Measurements from ENCODE around the gene CEMP1. TPM values are rescaled to one million over a fixed set of nuclear protein-coding genes. Genes with fewer than 3 reads are reported as not detected.
"Not testable (repeated sequence)": the region's sequence is repeated elsewhere in the genome, so short reads cannot be mapped to it uniquely, and the experiment has no call there.

The CEMP1 gene
- total RNA-seq, 3 donors from 2014 or later: 2.3 to 2.6 TPM; not detected in 1

DNA sequence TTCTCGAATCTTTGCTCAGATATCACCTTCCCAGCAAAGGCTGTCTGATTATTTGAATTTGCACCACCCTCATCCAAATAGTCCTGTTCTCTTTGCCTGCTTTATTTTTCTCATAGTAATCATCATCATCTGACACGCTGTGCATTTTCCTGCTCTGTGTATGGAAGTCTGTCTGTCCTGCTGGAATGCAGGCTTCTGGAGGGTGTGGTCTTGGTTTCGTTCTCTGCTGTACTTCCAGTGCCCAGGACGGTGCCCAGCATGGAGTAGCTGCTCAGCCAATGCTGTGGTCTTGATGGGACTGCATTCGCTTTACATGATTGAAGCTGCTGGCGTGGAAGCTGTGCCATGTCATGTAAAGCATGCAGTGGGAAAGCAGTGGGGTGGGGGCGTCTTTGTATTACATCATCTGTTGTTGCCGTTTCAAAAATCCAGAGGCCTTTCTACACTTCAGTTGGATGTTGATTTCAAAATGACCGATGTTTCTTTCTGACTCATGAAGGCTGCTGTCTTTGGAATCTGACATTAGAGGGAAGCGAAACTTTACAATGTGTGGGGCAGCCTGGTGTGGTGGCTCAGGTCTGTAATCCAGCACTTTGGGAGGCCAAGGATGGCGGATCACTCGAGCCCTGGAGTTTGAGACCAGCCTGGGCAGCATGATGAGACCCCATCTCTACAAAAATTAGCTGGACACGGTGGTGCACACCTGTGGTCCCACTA lies 23.7 kb upstream of the CEMP1 start:
- H3K4me1 ChIP-seq; DNase-seq (ENCODE audit: low spot score in 2 of 2); H3K36me3 ChIP-seq; H3K9me3 ChIP-seq; intact Hi-C loops (cut with DNase I; ENCODE audit: low total_unique reads); H3K27ac ChIP-seq; H3K27me3 ChIP-seq; H3K4me3 ChIP-seq: not testable (repeated sequence)

DNA sequence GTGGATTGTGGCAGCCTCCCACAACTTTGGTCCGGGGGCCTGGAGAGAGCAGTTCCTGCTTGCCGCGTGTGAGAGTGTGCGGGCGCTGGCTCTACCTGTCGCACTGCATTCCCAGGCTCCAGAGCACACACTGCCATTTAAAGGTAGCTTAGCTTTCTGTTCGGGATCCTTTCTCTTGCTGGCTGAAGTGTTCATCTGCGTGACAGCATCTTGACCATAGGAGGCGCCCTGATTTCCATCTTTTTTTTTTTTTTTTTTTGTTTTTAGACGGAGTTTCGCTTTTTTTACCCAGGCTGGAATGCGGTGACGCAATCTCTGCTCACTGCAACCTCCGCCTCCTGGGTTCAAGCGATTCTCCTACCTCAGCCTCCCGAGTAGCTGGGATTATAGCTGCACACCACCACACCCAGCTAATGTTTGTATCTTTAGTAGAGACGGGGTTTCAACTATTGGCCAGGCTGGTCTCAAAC lies 20.2 kb upstream of the CEMP1 start:
- peak overlapping the region; percentile 72 to 74 for H3K27ac ChIP-seq
- H3K4me3 ChIP-seq; H3K4me1 ChIP-seq; DNase-seq (ENCODE audit: low spot score in 2 of 2); H3K36me3 ChIP-seq; intact Hi-C loops (cut with DNase I; ENCODE audit: low total_unique reads); H3K27me3 ChIP-seq; H3K9me3 ChIP-seq: not testable (repeated sequence)
- TF ChIP-seq, protein P1, sequence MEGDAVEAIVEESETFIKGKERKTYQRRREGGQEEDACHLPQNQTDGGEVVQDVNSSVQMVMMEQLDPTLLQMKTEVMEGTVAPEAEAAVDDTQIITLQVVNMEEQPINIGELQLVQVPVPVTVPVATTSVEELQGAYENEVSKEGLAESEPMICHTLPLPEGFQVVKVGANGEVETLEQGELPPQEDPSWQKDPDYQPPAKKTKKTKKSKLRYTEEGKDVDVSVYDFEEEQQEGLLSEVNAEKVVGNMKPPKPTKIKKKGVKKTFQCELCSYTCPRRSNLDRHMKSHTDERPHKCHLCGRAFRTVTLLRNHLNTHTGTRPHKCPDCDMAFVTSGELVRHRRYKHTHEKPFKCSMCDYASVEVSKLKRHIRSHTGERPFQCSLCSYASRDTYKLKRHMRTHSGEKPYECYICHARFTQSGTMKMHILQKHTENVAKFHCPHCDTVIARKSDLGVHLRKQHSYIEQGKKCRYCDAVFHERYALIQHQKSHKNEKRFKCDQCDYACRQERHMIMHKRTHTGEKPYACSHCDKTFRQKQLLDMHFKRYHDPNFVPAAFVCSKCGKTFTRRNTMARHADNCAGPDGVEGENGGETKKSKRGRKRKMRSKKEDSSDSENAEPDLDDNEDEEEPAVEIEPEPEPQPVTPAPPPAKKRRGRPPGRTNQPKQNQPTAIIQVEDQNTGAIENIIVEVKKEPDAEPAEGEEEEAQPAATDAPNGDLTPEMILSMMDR (IDR thresholded peaks at IDR 0.05): peak in 2 of 3 donors; percentile 25 to 56

DNA sequence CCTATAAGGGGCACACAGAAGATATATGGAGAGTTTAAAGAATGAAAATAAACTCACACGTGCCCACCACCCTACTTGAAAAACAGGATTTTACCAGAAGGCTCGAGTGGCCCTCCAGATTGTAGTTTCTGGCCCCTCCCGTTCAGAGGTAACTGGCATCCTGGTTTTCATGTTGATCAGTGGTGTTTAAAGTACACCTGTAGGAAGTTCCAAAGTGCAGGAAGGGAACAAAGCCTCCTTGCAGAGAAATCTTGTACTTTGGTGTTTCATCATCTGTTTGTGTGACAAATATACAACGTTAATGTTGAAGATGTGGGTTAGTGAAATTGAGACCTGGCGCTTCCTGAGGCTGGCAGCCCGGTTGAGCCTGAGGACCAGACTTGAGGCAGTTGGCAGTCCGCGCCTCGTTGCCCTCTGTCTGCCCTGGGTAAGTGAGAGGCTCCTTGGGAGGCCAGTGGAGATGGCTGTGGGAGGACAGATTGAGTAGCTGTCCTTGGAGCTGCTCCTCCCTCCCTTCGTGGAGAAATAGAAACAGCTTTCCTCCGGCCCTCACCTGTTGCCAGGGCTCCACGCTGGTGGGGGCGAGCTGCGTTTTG lies 19.2 kb upstream of the CEMP1 start:
- H3K4me1 ChIP-seq; H3K36me3 ChIP-seq; intact Hi-C loops (cut with DNase I; ENCODE audit: low total_unique reads); H3K27me3 ChIP-seq; H3K4me3 ChIP-seq; H3K27ac ChIP-seq; H3K9me3 ChIP-seq; DNase-seq (ENCODE audit: low spot score in 2 of 2): not testable (repeated sequence)

DNA sequence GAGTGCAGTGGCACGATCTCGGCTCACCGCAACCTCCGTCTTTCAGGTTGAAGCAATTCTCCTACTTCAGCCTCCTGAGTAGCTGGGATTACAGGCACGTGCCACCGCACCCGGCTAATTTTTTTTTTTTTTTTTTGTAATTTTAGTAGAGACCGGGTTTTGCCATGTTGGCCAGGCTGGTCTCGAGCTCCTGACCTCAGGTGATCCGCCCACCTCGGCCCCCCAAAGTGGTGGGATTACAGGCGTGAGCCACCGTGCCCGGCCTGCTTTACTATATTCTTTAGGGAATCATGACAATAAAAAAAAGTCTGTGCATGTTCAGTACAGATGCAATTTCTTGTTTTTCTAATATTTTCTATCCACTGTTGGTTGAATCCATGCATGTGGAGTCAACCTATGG lies 12.6 kb upstream of the CEMP1 start:
- intact Hi-C loops (cut with DNase I; ENCODE audit: low total_unique reads); H3K4me3 ChIP-seq; H3K4me1 ChIP-seq; H3K27ac ChIP-seq; H3K9me3 ChIP-seq; H3K27me3 ChIP-seq; DNase-seq (ENCODE audit: low spot score in 2 of 2); H3K36me3 ChIP-seq: not testable (repeated sequence)

DNA sequence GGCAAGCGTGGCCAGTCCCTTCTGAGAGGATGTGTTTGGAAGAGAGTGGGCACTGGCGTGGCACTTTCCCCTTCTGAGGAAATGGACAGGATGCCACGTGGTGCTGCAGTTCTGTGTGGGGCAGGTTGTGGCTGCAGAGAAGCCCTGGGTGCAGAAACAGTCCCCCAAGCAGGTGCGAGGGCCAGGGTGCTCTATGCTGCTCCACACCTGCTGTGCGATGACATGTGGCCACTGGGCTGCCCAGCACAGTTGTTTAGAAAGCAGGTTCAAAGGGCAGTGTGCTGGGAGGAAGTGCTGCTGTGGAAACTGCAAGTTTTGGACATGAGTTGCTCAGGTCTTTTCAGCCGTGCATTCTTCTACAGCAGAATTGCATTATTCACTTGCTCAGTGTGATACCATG lies 10.2 kb upstream of the CEMP1 start:
- H3K4me3 ChIP-seq; H3K36me3 ChIP-seq; H3K4me1 ChIP-seq; intact Hi-C loops (cut with DNase I; ENCODE audit: low total_unique reads); H3K9me3 ChIP-seq; H3K27ac ChIP-seq; H3K27me3 ChIP-seq; DNase-seq (ENCODE audit: low spot score in 2 of 2): not testable (repeated sequence)

DNA sequence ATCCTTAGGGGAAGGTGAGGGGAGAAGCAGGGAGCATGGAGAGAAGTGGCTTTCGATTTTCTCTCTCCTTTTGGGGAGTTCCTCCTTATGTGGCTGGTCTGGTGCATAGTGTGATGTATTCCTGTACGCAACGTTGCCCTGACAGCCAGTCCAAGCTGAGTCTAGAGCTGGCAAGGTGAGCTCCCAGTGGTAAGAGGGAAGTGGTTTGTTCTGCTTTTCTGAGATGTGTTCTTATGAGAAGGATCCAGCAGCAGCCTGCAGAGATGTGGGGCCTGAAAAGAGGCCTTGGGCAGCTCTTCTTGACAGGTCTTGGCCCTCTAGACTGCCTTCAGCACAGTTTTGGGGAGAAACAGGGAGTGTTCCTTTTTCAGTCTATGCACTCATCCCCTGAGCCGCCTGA lies 9.7 kb upstream of the CEMP1 start:
- H3K27me3 ChIP-seq; intact Hi-C loops (cut with DNase I; ENCODE audit: low total_unique reads); H3K4me1 ChIP-seq; H3K27ac ChIP-seq; H3K4me3 ChIP-seq; H3K9me3 ChIP-seq; DNase-seq (ENCODE audit: low spot score in 2 of 2); H3K36me3 ChIP-seq: not testable (repeated sequence)

DNA sequence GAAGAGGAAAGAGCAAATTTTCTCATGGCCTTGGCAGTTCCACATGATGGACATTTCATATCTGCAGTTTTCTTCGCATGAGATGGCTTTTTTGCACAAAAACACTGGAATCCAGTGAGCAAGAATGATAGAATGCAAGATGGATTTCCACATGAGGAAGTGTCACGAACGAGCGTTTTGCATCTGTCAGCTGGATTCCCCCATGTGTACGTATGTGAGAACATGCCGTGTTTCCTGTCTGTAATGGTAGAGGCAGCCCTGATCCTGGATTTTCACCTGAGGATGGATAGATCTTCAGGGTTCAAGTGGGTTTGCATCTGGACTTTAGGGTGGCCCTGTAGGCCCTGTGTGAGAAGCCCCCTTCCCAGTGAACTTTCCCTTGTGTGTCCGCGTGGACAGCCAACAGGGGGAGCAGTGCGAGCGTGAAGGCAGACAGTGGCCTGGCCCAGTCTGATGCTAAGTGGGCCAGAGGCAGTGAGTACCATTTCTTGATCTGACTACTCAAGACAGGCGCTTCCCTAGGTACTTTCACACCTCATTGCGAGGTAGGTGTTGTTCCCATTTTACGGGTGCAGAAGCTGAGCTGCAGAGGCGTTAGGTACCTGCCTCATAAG lies 8.7 kb upstream of the CEMP1 start:
- DNase-seq (ENCODE audit: low spot score in 2 of 2); H3K27ac ChIP-seq; H3K4me1 ChIP-seq; H3K9me3 ChIP-seq; H3K27me3 ChIP-seq; H3K36me3 ChIP-seq; intact Hi-C loops (cut with DNase I; ENCODE audit: low total_unique reads): not testable (repeated sequence)
- H3K4me3 ChIP-seq: peak overlapping the region in 1 of 3 donors; percentile 23

DNA sequence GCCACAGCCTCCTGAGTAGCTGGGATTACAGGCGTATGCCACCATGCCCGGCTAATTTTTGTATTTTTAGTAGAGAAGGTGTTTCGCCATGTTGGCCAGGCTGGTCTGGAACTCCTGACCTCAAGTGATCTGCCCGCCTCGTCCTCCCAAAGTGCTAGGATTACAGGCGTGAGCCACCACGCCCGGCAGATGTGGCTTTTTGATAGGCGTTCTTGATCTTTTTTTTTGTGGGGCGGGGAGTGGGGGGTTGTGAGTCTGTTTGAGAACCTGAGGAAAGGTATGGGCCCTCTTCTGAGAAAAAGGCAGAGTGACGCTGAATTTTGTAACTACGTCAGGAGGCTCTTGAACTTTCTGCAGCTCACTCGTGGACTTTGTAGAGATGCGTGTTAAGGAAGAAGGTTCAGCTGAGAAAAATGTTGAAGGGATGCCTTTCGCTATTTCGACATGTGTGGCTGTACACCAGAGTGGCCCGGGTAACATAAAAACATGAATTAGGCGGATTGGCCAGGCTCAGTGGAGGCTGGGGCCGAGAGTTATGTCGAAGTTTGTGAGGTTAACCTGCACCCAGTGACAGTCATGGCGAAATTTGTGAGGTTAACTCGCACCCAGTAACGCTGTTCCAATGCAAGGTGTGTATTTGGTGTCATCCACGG lies 8.1 kb upstream of the CEMP1 start:
- H3K4me3 ChIP-seq: peak overlapping the region in 2 of 3 donors; percentile 65 to 95
- H3K4me1 ChIP-seq; DNase-seq (ENCODE audit: low spot score in 2 of 2); H3K9me3 ChIP-seq; H3K27me3 ChIP-seq; H3K36me3 ChIP-seq; intact Hi-C loops (cut with DNase I; ENCODE audit: low total_unique reads); H3K27ac ChIP-seq: not testable (repeated sequence)
